ENCODE measurements around the gene OR10H1.
"Not testable (repeated sequence)": the region's sequence is repeated elsewhere in the genome, so short reads cannot be mapped to it uniquely, and the experiment has no call there.

The OR10H1 gene

GRCh38 chr19:15828611-15829305 lies 13.3 kb upstream of the OR10H1 start:
- DNase-seq, result not testable (repeated sequence)

- DNase-seq, result no peak
Observed at GRCh38 chr19:15828121-15828610, 12.7 kb upstream of the OR10H1 start.

- DNase-seq, result no peak
Observed at GRCh38 chr19:15825753-15826152, 10.3 kb upstream of the OR10H1 start.

DNA sequence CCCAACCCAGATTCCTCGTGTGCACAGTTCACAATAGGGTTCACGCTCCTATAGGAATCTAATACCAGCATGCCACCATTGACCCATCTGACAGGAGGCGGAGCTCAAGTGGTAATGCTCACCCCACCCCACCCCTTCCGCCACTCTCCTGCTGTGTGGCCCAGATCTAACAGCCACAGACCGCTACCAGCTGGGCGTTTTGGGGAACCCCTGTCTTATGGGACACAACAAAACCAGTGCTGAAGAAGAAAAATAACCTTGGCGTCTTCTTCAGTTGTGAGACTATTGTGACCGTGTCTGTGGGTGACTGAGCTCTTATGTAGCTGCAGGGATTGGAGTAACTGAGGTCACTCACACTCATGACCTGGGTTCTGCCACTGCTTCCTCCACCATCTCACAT lies 5.2 kb upstream of the OR10H1 start:
- no peak for DNase-seq

DNA sequence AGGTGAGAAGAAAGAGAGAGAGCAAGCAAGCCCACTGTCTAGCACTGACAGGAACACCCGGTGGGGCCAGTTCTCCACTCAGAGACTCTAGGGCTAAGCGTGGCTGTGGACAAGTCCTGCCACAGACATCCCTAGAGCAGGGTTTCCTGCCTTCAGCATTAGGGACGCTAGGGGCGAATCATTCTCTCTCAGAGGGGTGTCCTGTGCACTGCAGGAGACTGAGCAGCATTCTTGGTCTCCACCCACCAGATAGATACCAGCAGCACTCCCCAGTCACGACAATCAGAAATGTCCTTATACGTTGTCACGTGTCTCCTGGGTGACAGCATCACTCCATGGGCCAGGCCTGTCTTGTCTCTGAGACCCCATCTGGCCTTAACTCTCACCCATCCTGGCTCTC lies 1.5 kb downstream of the OR10H1 start:
- DNase-seq, result no peak

- DNase-seq, result peak; percentile 15
Observed at GRCh38 chr19:15812060-15812722, 3.3 kb downstream of the OR10H1 start.

DNA sequence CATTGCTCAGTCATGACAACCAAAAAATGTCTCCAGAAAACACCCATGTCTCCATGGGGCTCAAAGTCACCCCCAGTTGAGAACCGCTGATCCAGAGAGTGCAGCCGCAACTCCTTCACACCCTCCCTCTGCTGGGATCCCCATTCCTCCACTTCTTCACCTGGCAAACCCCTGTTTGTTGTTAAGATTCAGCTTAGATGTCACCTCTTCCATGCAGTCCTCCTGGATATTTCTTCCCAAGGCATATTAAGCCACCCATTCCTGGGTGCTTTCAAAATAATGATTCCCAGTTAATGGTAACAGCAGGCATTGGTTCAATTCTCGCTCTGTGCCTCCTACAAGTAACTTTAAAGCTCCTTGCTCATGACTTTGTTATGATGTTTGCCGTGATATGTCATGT lies 4.0 kb downstream of the OR10H1 start:
- no peak for DNase-seq

- DNase-seq, result no peak
Observed at GRCh38 chr19:15810335-15810734, 5.1 kb downstream of the OR10H1 start.

DNA sequence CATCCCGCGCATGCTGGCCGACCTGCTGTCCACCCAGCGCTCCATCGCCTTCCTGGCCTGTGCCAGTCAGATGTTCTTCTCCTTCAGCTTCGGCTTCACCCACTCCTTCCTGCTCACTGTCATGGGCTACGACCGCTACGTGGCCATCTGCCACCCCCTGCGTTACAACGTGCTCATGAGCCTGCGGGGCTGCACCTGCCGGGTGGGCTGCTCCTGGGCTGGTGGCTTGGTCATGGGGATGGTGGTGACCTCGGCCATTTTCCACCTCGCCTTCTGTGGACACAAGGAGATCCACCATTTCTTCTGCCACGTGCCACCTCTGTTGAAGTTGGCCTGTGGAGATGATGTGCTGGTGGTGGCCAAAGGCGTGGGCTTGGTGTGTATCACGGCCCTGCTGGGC lies 21.2 kb downstream of the OR10H1 start:
- DNase-seq, result not testable (repeated sequence)

DNA sequence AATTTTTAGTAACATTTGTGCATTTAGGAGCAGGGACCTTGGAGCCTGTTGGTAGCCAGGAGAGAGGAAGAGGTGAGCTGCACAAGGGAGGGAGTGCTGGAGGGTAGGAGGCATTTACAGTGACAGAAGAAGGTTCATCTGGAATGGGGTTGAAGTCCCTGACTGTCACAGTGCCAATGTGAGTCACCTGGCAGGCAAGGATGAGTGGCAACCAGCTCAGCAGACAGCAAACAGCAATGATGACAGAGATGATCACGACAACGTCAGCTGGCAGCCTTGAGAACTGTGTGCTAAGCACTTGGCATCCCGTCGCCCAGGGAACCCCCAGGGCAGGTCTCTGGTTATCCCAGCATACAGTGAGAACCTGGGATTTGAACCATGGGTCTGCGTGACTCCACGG lies 25.4 kb downstream of the OR10H1 start:
- DNase-seq, result no peak

GRCh38 chr19:15788594-15789270 lies 26.7 kb downstream of the OR10H1 start:
- no peak for DNase-seq

GRCh38 chr19:15787611-15788155 lies 27.8 kb downstream of the OR10H1 start, which contains the start of gene OR10H5:
OR10H5 (plus strand) TSS chr19:15787661; CDS start chr19:15794049, 6,388 bp downstream.
- DNase-seq, result no peak

GRCh38 chr19:15782896-15783295 lies 32.6 kb downstream of the OR10H1 start:
- DNase-seq, result not testable (repeated sequence)

- no peak for DNase-seq
Observed at GRCh38 chr19:15782211-15782610, 33.3 kb downstream of the OR10H1 start.

DNA sequence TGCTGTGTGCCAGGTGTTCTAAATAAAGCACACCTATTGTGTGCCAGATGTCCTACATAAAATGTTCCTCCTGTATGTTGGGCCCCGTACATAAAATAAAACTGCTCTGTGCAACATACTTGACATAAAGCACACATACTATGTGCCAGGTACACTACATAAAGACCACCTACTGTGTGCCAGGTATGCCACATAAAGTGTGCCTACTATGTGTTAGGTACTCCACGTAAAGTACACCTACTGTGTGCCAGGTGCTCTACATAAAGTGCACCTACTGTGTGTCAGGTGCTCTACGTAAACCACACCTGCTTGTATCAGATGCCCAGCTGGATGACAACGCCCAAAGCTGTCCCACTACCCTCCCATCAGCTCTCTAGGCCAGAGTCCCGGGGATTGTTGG lies 33.8 kb downstream of the OR10H1 start:
- DNase-seq, result no peak

DNA sequence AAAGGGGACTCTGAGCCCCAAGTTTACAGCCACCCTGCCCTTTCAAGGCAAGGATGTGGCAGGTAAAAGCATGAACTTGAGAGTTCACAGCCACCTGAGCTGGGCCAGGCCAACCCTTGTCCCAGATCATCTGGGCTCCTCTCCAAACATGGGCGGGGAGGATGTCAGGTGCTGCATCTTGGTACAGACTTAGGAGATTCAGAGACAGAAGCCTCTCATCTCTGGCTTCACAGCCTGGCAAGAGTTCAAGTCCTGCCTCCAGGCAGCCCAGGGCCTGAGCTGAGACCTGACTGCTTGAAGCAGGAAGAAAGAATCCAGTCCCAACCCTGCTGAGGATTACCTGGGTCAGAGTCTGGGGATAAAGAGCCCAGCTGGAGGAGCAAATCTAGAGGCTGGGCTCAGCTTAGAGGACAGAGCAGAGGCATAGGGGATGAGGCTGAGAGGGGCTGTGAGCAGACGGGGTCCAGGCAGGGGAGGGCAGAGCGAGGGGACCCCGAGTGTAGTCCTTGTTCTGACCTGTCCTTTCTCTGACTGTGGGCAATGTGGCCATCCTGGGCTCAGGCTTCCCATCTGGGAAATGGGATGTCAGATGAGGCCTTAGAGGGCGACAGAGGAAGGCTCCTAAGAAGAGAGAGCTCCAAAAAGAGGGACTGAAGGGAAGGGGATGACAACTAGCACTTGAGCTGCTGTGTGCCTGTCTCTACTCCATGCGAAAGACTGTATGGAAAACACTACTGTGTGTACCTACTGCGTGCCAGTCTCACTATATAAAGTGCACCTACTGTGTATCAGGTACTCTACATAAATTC lies 34.6 kb downstream of the OR10H1 start:
- DNase-seq, result no peak

DNA sequence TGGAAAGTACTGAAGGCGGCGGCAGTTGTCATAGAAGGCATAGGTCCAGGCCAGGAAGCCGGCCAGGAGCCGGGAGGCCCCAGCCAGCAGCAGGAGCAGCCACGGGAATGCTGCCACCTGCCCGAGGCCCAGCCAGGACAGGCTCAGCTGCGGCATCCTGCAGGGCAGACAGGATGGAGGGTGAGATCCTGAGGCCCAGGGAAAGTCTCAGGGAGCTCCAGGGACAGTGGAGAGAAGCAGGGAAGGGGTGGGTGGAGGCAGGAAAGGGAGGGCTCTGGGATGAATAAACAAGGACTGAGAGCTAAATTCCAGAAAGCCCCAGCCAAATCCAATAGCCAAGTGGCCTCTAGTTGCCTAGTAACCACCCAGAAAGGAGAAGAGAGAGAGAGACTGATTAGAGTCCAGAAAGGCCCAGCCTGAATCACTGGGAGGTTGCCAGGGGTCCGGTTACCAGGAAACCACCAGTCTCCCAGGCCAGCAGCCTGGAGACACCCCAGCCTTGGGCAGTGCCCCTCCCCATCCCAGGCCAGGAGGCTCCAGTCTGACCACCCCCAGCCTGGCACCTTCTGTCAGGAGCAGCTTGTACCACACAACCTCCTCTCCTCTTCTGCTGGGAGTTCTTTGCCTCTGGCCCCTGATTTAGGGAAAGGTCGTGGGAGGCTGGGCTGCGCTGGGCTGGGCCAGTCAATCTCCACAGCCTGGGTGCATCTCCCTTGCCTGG lies 35.5 kb downstream of the OR10H1 start:
- no peak for DNase-seq

DNA sequence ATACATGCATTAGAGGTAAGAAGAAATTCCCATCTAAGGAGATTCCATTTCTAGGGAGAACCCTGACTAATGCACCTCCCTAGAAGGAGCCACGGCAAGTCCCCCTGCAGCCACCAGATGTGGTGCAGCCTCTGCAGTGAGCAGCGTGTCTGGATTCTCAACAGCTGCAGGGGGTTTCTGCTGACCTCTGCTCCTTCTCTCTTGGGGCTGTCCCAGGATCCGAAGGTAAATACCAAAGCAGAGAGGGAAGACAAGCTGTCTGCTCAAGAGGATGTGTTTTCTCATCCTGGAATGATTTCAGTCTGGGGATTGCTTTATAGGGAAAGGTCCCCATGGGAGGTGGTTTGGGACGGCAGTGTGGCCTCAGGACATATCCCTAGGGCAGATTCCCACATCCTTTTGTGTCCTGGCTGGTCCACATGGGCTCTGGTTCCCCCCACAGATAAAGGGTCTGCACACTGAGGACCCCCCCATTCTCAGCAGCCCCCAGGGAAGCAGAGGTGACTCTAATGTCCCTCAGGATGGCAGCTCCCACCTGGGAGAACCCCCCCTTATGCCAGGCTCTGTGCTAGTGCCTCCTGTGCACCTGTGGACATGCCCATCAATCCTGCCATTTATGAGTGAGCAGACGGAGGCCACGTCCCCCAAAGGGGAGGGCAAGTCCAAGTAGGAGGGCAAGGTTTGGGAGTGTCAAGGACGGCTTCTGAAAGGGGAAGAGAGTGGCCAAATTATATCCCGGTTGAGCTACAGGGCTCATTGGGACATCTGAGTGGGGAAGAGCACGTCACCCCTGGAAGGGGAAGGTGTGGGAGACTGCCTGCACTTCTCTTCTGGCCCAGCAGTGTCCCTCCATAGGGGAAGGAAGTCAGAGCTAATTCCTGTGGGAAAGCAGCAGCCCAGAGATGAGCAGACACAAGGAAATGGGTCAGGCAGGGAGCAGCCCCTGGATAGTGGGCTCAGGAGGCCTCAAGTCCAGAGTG lies 38.2 kb downstream of the OR10H1 start:
- DNase-seq, result no peak

GRCh38 chr19:15776264-15776663 lies 39.2 kb downstream of the OR10H1 start:
- DNase-seq, result no peak

DNA sequence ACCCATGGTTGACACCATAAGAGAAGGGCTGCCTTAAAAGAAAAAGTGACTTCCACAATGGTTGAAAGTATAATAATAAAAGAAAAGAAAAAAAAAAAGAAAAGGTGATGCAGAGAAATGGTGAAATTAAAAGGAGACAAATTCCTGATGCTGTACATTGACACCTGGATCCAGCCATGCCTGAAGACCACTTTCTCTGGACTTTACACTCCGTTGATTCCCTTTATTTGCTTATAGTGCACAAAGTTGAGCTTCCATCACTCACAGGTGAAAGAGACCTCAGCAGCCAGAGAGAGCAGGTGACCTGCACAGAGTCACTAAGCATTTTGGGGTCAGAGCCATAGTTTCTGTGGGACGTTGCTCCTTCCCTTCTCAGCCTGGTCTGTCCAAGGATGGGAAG lies 40.2 kb downstream of the OR10H1 start:
- DNase-seq, result no peak

GRCh38 chr19:15774159-15774558 lies 41.3 kb downstream of the OR10H1 start:
- not testable (repeated sequence) for DNase-seq

All from T-helper 9 cell (primary cell).